Loucy (cell line): Measurements from ENCODE around the gene NPPC.

Source experiments
- H2AFZ ChIP-seq: fragments of 200-600 bp; sonication (generic); 2 replicates; pipeline ENCODE4 v1.6.0; 2016; ENCODE audit warnings: antibody characterized with exemption, mild to moderate bottlenecking, low read length, moderate library complexity
- H3F3A ChIP-seq: fragments of 200-600 bp; 2 replicates; pipeline ENCODE4 v1.6.0; 2016; ENCODE audit warnings: antibody characterized with exemption, low read depth, mild to moderate bottlenecking
- H3K27me3 ChIP-seq: fragments of 200-600 bp; sonication (generic); 2 replicates; pipeline ENCODE4 v1.6.1; 2014; ENCODE audit warnings: low read length, mild to moderate bottlenecking; ENCODE audit not compliant: insufficient read depth, poor library complexity, severe bottlenecking
- H3K36me3 ChIP-seq: fragments of 200-600 bp; sonication (generic); 2 replicates; pipeline ENCODE4 v1.6.1; 2016; ENCODE audit warnings: low read length; ENCODE audit not compliant: insufficient read depth
- H3K4me1 ChIP-seq: fragments of 200-600 bp; sonication (generic); 2 replicates; pipeline ENCODE4 v1.5.1; 2014; ENCODE audit warnings: low read length, mild to moderate bottlenecking; ENCODE audit not compliant: insufficient read depth, poor library complexity, severe bottlenecking
- H3K4me2 ChIP-seq: fragments of 200-600 bp; sonication (generic); 2 replicates; pipeline ENCODE4 v1.6.0; 2014; ENCODE audit warnings: antibody characterized with exemption, low read length, low read depth, mild to moderate bottlenecking; ENCODE audit not compliant: poor library complexity, severe bottlenecking
- H3K4me3 ChIP-seq: fragments of 200-600 bp; sonication (generic); 2 replicates; pipeline ENCODE4 v1.5.1; 2014; ENCODE audit warnings: low read length, mild to moderate bottlenecking, mixed read lengths; ENCODE audit not compliant: poor library complexity, severe bottlenecking
- H3K79me2 ChIP-seq: fragments of 200-600 bp; sonication (generic); 2 replicates; pipeline ENCODE4 v1.6.1; 2014; ENCODE audit warnings: low read length; ENCODE audit not compliant: insufficient read depth
- H3K9ac ChIP-seq: fragments of 200-600 bp; sonication (generic); 2 replicates; pipeline ENCODE4 v1.6.0; 2014; ENCODE audit warnings: mild to moderate bottlenecking, low read depth, low read length, moderate library complexity; ENCODE audit not compliant: poor library complexity, severe bottlenecking
- H3K9me2 ChIP-seq: fragments of 200-600 bp; sonication (generic); replicated peaks from 2 replicates; pipeline ENCODE4 v1.6.1; 2016; ENCODE audit warnings: low read depth, low read length, mixed read lengths
- H3K9me3 ChIP-seq: fragments of 200-600 bp; sonication (generic); 2 replicates; pipeline ENCODE4 v1.6.1; 2014; ENCODE audit warnings: mild to moderate bottlenecking, antibody characterized with exemption, low read length, low read depth; ENCODE audit not compliant: insufficient read depth
- H4K20me1 ChIP-seq: fragments of 200-600 bp; sonication (generic); 2 replicates; pipeline ENCODE4 v1.6.0; 2014; ENCODE audit warnings: antibody characterized with exemption, low read length, mild to moderate bottlenecking; ENCODE audit not compliant: insufficient read depth, poor library complexity, severe bottlenecking
- CTCF ChIP-seq: fragments of 200-600 bp; sonication (generic); conservative IDR thresholded peaks from 2 replicates; pipeline ENCODE4 v1.5.1; 2014; ENCODE audit warnings: mild to moderate bottlenecking, antibody characterized with exemption, low read length
- EZH2phosphoT487 ChIP-seq: fragments of 200-600 bp; IDR thresholded peaks from 2 replicates; pipeline ENCODE4 v1.6.1; 2018; ENCODE audit warnings: antibody characterized with exemption, mild to moderate bottlenecking, moderate library complexity, borderline replicate concordance

NPPC gene

DNA sequence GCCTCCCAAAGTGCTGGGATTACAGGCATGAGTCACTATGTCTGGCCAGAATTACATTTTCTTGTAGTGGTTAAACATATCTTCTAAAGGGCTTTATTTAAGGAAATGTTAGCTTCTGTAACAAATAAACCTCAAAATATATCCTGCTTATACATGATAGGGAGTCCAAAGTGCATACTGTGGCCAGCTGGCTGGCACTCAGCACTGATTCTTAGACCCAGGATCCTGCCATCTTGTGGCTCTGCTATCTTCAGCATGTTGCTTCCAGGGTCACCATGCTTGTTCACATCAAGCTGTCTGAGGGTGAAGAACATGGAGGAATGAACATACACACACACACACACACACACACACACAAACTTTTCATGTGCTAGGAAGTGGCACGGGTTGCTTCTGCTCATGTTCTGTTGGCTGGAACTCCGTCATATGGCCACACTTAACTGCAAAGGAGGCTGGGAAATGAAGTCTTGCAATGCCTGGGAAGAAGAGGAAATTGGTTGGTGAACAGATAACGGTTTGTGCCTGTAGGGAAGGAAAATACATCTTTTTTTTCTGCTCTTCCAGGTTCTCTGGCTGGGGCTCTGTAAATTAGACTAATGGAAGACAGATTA is 40.0 kb downstream of the NPPC start:
- Histone ChIP-seq H3F3A (no peaks in the 10 kb centered on the region), H4K20me1 (no peaks in the 10 kb centered on the region), H2AFZ (no peak overlapping the region), H3K79me2 (no peaks in the 10 kb centered on the region), H3K27me3 (no peaks in the 10 kb centered on the region), H3K4me1 (no peaks in the 10 kb centered on the region), H3K4me2 (no peak overlapping the region), H3K36me3 (no peaks in the 10 kb centered on the region), H3K9me3 (no peaks in the 10 kb centered on the region; the same call in 1 of the 2 replicates), H3K4me3 (no peak overlapping the region), H3K9ac (no peak overlapping the region), H3K9me2 (no peaks in the 10 kb centered on the region)
- TF ChIP-seq EZH2phosphoT487 (no peak), CTCF (no peak)

DNA sequence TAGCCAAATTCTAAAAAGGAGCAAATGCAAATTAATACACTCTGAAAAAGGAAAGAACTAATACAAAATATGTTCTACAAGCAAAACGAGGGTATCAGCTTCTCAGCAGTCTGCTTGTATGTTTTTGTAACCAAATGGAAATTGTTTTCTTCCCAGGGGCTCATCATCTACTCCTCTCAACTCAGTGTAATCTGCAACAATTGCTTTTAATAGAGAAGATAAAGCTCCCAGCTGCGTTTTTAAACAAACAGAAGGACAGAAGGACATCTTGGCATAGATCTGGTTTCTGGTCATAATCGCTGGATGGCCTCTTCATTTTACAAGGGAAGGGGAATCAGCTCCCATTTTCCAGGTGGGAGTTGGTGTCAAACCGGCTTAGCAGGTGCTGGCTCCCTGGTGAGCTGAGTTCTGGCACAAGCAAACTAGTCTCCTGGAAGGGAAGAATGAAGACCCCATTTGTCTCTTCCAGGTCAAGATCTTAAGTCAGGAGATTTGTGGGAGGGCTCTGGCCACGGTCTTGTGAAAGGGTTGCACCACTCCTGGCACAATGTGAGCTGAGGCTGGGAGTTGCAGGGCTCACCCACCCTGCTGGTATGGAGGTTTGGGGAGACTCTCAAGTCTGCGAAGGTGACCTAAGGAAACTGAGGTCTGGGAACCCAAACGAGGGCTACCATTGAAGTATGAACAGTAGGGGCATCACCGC is 41.6 kb downstream of the NPPC start:
- Histone ChIP-seq H3K4me2 (no peak overlapping the region), H4K20me1 (no peaks in the 10 kb centered on the region), H3F3A (no peaks in the 10 kb centered on the region), H3K4me3 (no peak overlapping the region), H3K36me3 (no peaks in the 10 kb centered on the region), H3K4me1 (no peaks in the 10 kb centered on the region), H3K9me3 (no peaks in the 10 kb centered on the region; the same call in 1 of the 2 replicates), H3K27me3 (no peaks in the 10 kb centered on the region), H3K9ac (no peak overlapping the region), H2AFZ (no peak overlapping the region), H3K9me2 (no peaks in the 10 kb centered on the region), H3K79me2 (no peaks in the 10 kb centered on the region)
- TF ChIP-seq EZH2phosphoT487 (no peak), CTCF (no peak)

DNA sequence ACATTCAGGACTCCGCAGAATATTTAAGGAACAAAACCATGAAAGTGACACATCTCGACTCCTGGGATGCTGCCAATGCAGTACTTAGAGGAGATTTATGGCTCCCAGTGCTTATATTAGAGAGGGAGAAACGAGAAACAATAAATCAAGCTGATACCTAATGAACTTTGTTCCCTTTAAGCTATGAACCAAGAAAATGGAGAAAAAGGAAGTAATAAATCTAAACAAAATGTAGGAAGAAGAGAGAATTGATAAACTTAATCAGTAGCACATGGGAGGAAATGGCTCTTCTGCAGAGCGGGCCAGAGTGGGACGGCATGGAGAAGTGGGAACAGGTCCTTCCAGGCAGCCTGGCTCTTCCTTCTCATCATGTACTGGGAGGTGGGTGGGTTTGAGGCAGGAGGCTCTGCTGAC is 42.7 kb downstream of the NPPC start:
- Histone ChIP-seq H3K9me2 (no peaks in the 10 kb centered on the region), H3K4me2 (no peak overlapping the region), H3K9me3 (no peaks in the 10 kb centered on the region; the same call in 1 of the 2 replicates), H3F3A (no peaks in the 10 kb centered on the region), H4K20me1 (no peaks in the 10 kb centered on the region), H3K27me3 (no peaks in the 10 kb centered on the region), H3K79me2 (no peaks in the 10 kb centered on the region), H3K36me3 (no peaks in the 10 kb centered on the region), H3K9ac (no peak overlapping the region), H3K4me3 (no peak overlapping the region), H3K4me1 (no peaks in the 10 kb centered on the region), H2AFZ (no peak overlapping the region)
- TF ChIP-seq CTCF, result no peak
- TF ChIP-seq EZH2phosphoT487, result no peak
